ENCODE measurements around the gene ZNF451.
A peak's percentile ranks its signal among the peaks of the same experiment; 100 is the strongest.

ZNF451 gene

GRCh38 chr6:57162516-57162915 lies 72.5 kb downstream of the ZNF451 start:
- no peak for DNase-seq

- no peak for DNase-seq
Measured at GRCh38 chr6:57163956-57164355, 74.0 kb downstream of the ZNF451 start.

- no peak for DNase-seq
Measured at GRCh38 chr6:57165080-57165479, 75.1 kb downstream of the ZNF451 start.

GRCh38 chr6:57172136-57173055 lies 82.4 kb downstream of the ZNF451 start, which contains the start of gene BAG2:
Gene BAG2, plus strand, starts transcription at chr6:57172326. Its CDS starts 372 bp downstream, at chr6:57172698.
- DNase-seq = peak; percentile 85

- DNase-seq = no peak
Measured at GRCh38 chr6:57173056-57173885, 83.3 kb downstream of the ZNF451 start.

- no peak for DNase-seq
Measured at GRCh38 chr6:57173886-57174510, 84.0 kb downstream of the ZNF451 start.

- DNase-seq = no peak
Measured at GRCh38 chr6:57174511-57174907, 84.5 kb downstream of the ZNF451 start.

GRCh38 chr6:57177545-57178265 lies 87.7 kb downstream of the ZNF451 start:
- DNase-seq = no peak

- no peak for DNase-seq
Measured at GRCh38 chr6:57180596-57180995, 90.6 kb downstream of the ZNF451 start.

GRCh38 chr6:57182017-57182432 lies 92.0 kb downstream of the ZNF451 start:
- no peak for DNase-seq

- no peak for DNase-seq
Measured at GRCh38 chr6:57183336-57183735, 93.3 kb downstream of the ZNF451 start.

- no peak for DNase-seq
Measured at GRCh38 chr6:57190140-57190539, 100.2 kb downstream of the ZNF451 start.

GRCh38 chr6:57193177-57193576 lies 103.2 kb downstream of the ZNF451 start:
- no peak for DNase-seq

GRCh38 chr6:57195457-57195856 lies 105.5 kb downstream of the ZNF451 start:
- DNase-seq = no peak

- no peak for DNase-seq
Measured at GRCh38 chr6:57198926-57199636, 109.1 kb downstream of the ZNF451 start.

GRCh38 chr6:57201718-57202117 lies 111.7 kb downstream of the ZNF451 start:
- no peak for DNase-seq

GRCh38 chr6:57205550-57206328 lies 115.8 kb downstream of the ZNF451 start:
- DNase-seq = no peak

GRCh38 chr6:57207141-57207540 lies 117.2 kb downstream of the ZNF451 start:
- DNase-seq = no peak

- DNase-seq = no peak
Measured at GRCh38 chr6:57207872-57208271, 117.9 kb downstream of the ZNF451 start.

- no peak for DNase-seq
Measured at GRCh38 chr6:57209030-57209429, 119.0 kb downstream of the ZNF451 start.

GRCh38 chr6:57210060-57210459 lies 120.1 kb downstream of the ZNF451 start:
- DNase-seq = no peak
